Mucosa of rectum (tissue), 2 donors: ENCODE data around the gene OR6C76.

Source experiments
- H3K27ac ChIP-seq, 2 donors: one replicate each; pipeline ENCODE4 v1.7.0; 2013; ENCODE audit warnings: inconsistent platforms in 2 of 2, low read depth in 2 of 2, low read length in 2 of 2
- H3K27me3 ChIP-seq, 2 donors: one replicate each; pipeline ENCODE4 v1.7.0; 2013; ENCODE audit warnings: low read length in 2 of 2; ENCODE audit not compliant: control insufficient read depth in 2 of 2, insufficient read depth in 2 of 2
- H3K36me3 ChIP-seq, 2 donors: one replicate each; pipeline ENCODE4 v1.7.0; 2013; ENCODE audit warnings: low read length in 2 of 2; ENCODE audit not compliant: control insufficient read depth in 2 of 2, insufficient read depth in 2 of 2
- H3K4me1 ChIP-seq, 2 donors: one replicate each; pipeline ENCODE4 v1.7.0; 2013; ENCODE audit warnings: low read length in 2 of 2, mild to moderate bottlenecking in 1 of 2; ENCODE audit not compliant: control insufficient read depth in 2 of 2, insufficient read depth in 2 of 2
- H3K4me3 ChIP-seq, 2 donors: one replicate each; pipeline ENCODE4 v1.7.0; 2013; ENCODE audit warnings: low read length in 2 of 2
- H3K9ac ChIP-seq, 2 donors: one replicate each; pipeline ENCODE4 v1.7.0; 2013; ENCODE audit warnings: low read length in 2 of 2, low read depth in 1 of 2, mild to moderate bottlenecking in 1 of 2
- H3K9me3 ChIP-seq, 2 donors: one replicate each; pipeline ENCODE4 v1.7.0; 2013; ENCODE audit warnings: low read length in 2 of 2; ENCODE audit not compliant: control insufficient read depth in 2 of 2
- donor health status: healthy.
- donor health status: Normal muscosa, but diverticular disease.

The OR6C76 gene

GRCh38 chr12:55467836-55468235, 41.8 kb downstream of the OR6C76 start:
- Histone ChIP-seq H3K9ac (no peak overlapping the region), H3K27ac (no peak overlapping the region)

GRCh38 chr12:55469291-55469690, 43.2 kb downstream of the OR6C76 start:
- Histone ChIP-seq H3K9ac (no peak overlapping the region), H3K36me3 (no peaks in the 10 kb centered on the region), H3K4me1 (no peaks in the 10 kb centered on the region), H3K27ac (no peak overlapping the region), H3K4me3 (no peak overlapping the region), H3K9me3 (no peaks in the 10 kb centered on the region), H3K27me3 (no peaks in the 10 kb centered on the region)

More at GRCh38 chr12:55467836-55468235, 41.8 kb downstream of the OR6C76 start:
- no peaks in the 10 kb centered on the region for H3K4me1 ChIP-seq
- H3K36me3 ChIP-seq = no peaks in the 10 kb centered on the region
- H3K4me3 ChIP-seq = no peak overlapping the region
- no peaks in the 10 kb centered on the region for H3K9me3 ChIP-seq
- no peaks in the 10 kb centered on the region for H3K27me3 ChIP-seq

GRCh38 chr12:55470088-55470829, 44.2 kb downstream of the OR6C76 start, which contains the start of gene OR6C70:
OR6C70 (minus strand) TSS chr12:55470138; CDS start chr12:55470138, 0 bp downstream.
- Histone ChIP-seq H3K4me3 (no peak within 1 kb of the TSS), H3K27me3 (no peaks in the 10 kb centered on the region), H3K27ac (no peak within 1 kb of the TSS), H3K4me1 (no peaks in the 10 kb centered on the region), H3K9me3 (no peaks in the 10 kb centered on the region), H3K9ac (no peak within 1 kb of the TSS), H3K36me3 (no peaks in the 10 kb centered on the region)

- Histone ChIP-seq H3K9ac (no peak overlapping the region), H3K9me3 (no peaks in the 10 kb centered on the region), H3K27ac (no peak overlapping the region), H3K36me3 (no peaks in the 10 kb centered on the region), H3K4me3 (no peak overlapping the region), H3K4me1 (no peaks in the 10 kb centered on the region), H3K27me3 (no peaks in the 10 kb centered on the region)
Measured at GRCh38 chr12:55472264-55472663, 46.2 kb downstream of the OR6C76 start.
